HepG2 (cell line): ENCODE measurements around the gene GPLD1. TPM values are rescaled to one million over a fixed set of nuclear protein-coding genes. Genes with fewer than 3 reads are reported as not detected.

Experiments
- ATAC-seq: fragments of 200-7000 bp; cut with Tn5 transposase; 3 replicates; pipeline ENCODE4 v1.9.1; 2020; ENCODE audit warnings: mild to moderate bottlenecking, moderate library complexity
- BruUV-seq: library from RNA; stranded (reverse); fragments of 400-500 nt; replicated peaks from 2 replicates; lab custom pipeline; 2021; lab: Mats Ljungman, UMichigan
- CTCF ChIA-PET: fragments of 300-600 bp; formaldehyde crosslinking; extraction: SDS; loops from one replicate; lab custom pipeline; 2021; ENCODE audit warnings: low total read pairs, inconsistent platforms, low intra/inter-chr PET ratio; lab: Yijun Ruan, JAX
- POLR2A ChIA-PET: fragments of 350-600 bp; sonication (Branson Sonifier 250); formaldehyde crosslinking; loops from one replicate; lab custom pipeline; 2020; ENCODE audit warnings: antibody characterized with exemption, inconsistent platforms; lab: Yijun Ruan, JAX
- DNase-seq: peaks from one replicate; pipeline ENCODE4 v3.0.0-alpha.2; 2015; ENCODE audit warnings: low spot score
- FAIRE-seq: peaks from 3 replicates; lab custom pipeline; 2011; peaks lifted over from hg19 to GRCh38; lab: Jason Lieb, UNC
- H2AFZ ChIP-seq: one replicate; pipeline ENCODE4 v1.6.1; 2011; ENCODE audit warnings: low read length, inconsistent platforms
- H3K27ac ChIP-seq: fragments of 300-600 bp; 3 replicates; pipeline ENCODE4 v1.8.0; 2011; ENCODE audit warnings: mixed run types, mild to moderate bottlenecking, mixed read lengths, low read length, inconsistent platforms; ENCODE audit not compliant: insufficient read depth; ENCODE audit errors: extremely low read length
- H3K27me3 ChIP-seq, 2 experiments: fragments of 200-600 bp in 1 of 2; 2 replicates in 1 of 2; 3 replicates in 1 of 2; pipeline versions ENCODE4 v1.6.0 to v1.8.0; 2011; ENCODE audit warnings: low read length in 2 of 2, mild to moderate bottlenecking in 2 of 2, moderate library complexity in 2 of 2, inconsistent platforms in 1 of 2; ENCODE audit not compliant: insufficient read depth in 2 of 2, control insufficient read depth in 1 of 2
- H3K36me3 ChIP-seq, 2 experiments: fragments of 200-600 bp in 1 of 2; replicated peaks in 1 of 2; 2 replicates in 1 of 2; 3 replicates in 1 of 2; pipeline versions ENCODE4 v1.5.1 to v1.8.0; 2011; ENCODE audit warnings: low read length in 2 of 2, inconsistent platforms in 1 of 2; ENCODE audit not compliant: insufficient read depth in 2 of 2, control insufficient read depth in 1 of 2
- H3K4me1 ChIP-seq: 2 replicates; pipeline ENCODE4 v1.5.1; 2012; ENCODE audit warnings: low read length, inconsistent platforms; ENCODE audit not compliant: insufficient read depth
- H3K4me2 ChIP-seq: 2 replicates; pipeline ENCODE4 v1.6.0; 2011; ENCODE audit warnings: low read depth, low read length, inconsistent platforms
- H3K4me3 ChIP-seq, 3 experiments: fragments of 200-600 bp in 1 of 3; sonication (generic), shearing (Covaris generic) in 1 of 3; replicated peaks in 1 of 3; 2 replicates each; pipeline ENCODE4 v1.5.1; 2011 to 2016; ENCODE audit warnings: low read length in 3 of 3, inconsistent platforms in 2 of 3, low read depth in 2 of 3, mild to moderate bottlenecking in 2 of 3, control low read depth in 1 of 3, mixed read lengths in 1 of 3; ENCODE audit not compliant: insufficient read depth in 1 of 3
- H3K79me2 ChIP-seq: one replicate; pipeline ENCODE4 v1.6.1; 2011; ENCODE audit warnings: low read length, inconsistent platforms; ENCODE audit not compliant: insufficient read depth
- H3K9ac ChIP-seq: 2 replicates; pipeline ENCODE4 v1.6.0; 2011; ENCODE audit warnings: mild to moderate bottlenecking, low read depth, low read length, inconsistent platforms; ENCODE audit not compliant: insufficient read depth
- H3K9me3 ChIP-seq: 2 replicates; pipeline ENCODE4 v1.5.1; 2012; ENCODE audit warnings: mild to moderate bottlenecking, low read length
- H4K20me1 ChIP-seq: 2 replicates; pipeline ENCODE4 v1.6.0; 2011; ENCODE audit warnings: inconsistent platforms, mild to moderate bottlenecking, low read length, moderate library complexity; ENCODE audit not compliant: insufficient read depth
- ATF5 ChIP-seq: sonication (generic); formaldehyde crosslinking; IDR thresholded peaks from 2 replicates; pipeline ENCODE4 v1.4.0; 2020; ENCODE audit warnings: mild to moderate bottlenecking, low read depth, missing genetic modification reagents
- CREM ChIP-seq, 2 experiments: sonication (generic) in 1 of 2; formaldehyde crosslinking in 1 of 2; IDR thresholded peaks; 2 replicates each; pipeline versions ENCODE4 v1.4.0 to v1.6.1; 2016 to 2020; ENCODE audit warnings: antibody characterized with exemption in 1 of 2, mild to moderate bottlenecking in 1 of 2, missing genetic modification reagents in 1 of 2
- E2F2 ChIP-seq: sonication (generic); formaldehyde crosslinking; IDR thresholded peaks from 2 replicates; pipeline ENCODE4 v1.4.0; 2020; ENCODE audit warnings: missing genetic modification reagents, borderline replicate concordance
- KLF12 ChIP-seq: sonication (generic); formaldehyde crosslinking; IDR thresholded peaks from 2 replicates; pipeline ENCODE4 v1.4.0; 2020; ENCODE audit warnings: missing genetic modification reagents, borderline replicate concordance
- REXO4 ChIP-seq: sonication (generic); formaldehyde crosslinking; IDR thresholded peaks from 2 replicates; pipeline ENCODE4 v1.8.0; 2022; ENCODE audit warnings: missing genetic modification reagents, mild to moderate bottlenecking, borderline replicate concordance
- ZFP90 ChIP-seq: sonication (generic); formaldehyde crosslinking; IDR thresholded peaks from 2 replicates; pipeline ENCODE4 v1.8.0; 2022; ENCODE audit warnings: missing genetic modification reagents, mild to moderate bottlenecking, inconsistent platforms, borderline replicate concordance
- ZNF317 ChIP-seq: sonication (generic); formaldehyde crosslinking; IDR thresholded peaks from 2 replicates; pipeline ENCODE4 v1.5.0; 2020; ENCODE audit warnings: mild to moderate bottlenecking, missing genetic modification reagents
- ZNF790 ChIP-seq: sonication (generic); formaldehyde crosslinking; IDR thresholded peaks from 2 replicates; pipeline ENCODE4 v1.8.0; 2022; ENCODE audit warnings: missing genetic modification reagents, mild to moderate bottlenecking, borderline replicate concordance
- ZSCAN31 ChIP-seq: sonication (generic); formaldehyde crosslinking; IDR thresholded peaks from 2 replicates; pipeline ENCODE4 v1.5.0; 2020; ENCODE audit warnings: low read depth, mild to moderate bottlenecking, missing genetic modification reagents
- WGBS: methylation state at CpG from one replicate; pipeline ENCODE4 v1.1.6; 2017; ENCODE audit warnings: low lambda C conversion rate; 5-methylcytosine and 5-hydroxymethylcytosine counted together
- in situ Hi-C: cut with HindIII; loops from 2 replicates; pipeline ENCODE4 v1.10.0; 2017; ENCODE audit warnings: low pct_unique_long_range_greater_than_20kb; ENCODE audit not compliant: extremely low pct_ligation_motif_present
- intact Hi-C: fragments of 100-400 bp; cut with micrococcal nuclease; formaldehyde crosslinking; loops from one replicate; pipeline ENCODE4 v1.10.0; 2022; ENCODE audit not compliant: unreplicated experiment
- polyA plus RNA-seq, 8 experiments: library from polyadenylated mRNA; depleted of rRNA in 3 of 8; stranded (reverse) in 7 of 8; unstranded in 1 of 8; fragments of >200 nt; fragmentation: Illumina TruSeq in 4 of 8; extraction: Trizol in 4 of 8; gene quantifications; 2 replicates each; pipeline versions ENCODE4 v1.2.1 to v1.2.3, GENCODE V29; 2011 to 2016; ENCODE audit warnings: low read depth in 4 of 8, missing spikeins in 1 of 8, mixed read lengths in 1 of 8; ENCODE audit not compliant: insufficient read depth in 1 of 8
- total RNA-seq, 5 experiments: library from RNA; depleted of rRNA; stranded (reverse); fragments of >200 nt; fragmentation: Illumina TruSeq; extraction: Trizol; gene quantifications; 2 replicates each; pipeline ENCODE4 v1.2.3, GENCODE V29; 2016; ENCODE audit warnings: low read depth in 1 of 5

GPLD1 gene
- total and polyA plus RNA-seq, 2 of the 13 experiments (the other 11 are each of a cell fraction or from before 2014, with no cell fraction given), result 6.2 to 7.6 TPM

- no peak for TF ChIP-seq E2F2 (CRISPR knock-in tag)
- TF ChIP-seq ZFP90, result no peak
- TF ChIP-seq REXO4 (CRISPR knock-in tag), result no peak
- no peak for TF ChIP-seq KLF12
- no peak for TF ChIP-seq ATF5 (CRISPR knock-in tag)
These were observed 7.9 kb downstream of the GPLD1 start (continued) for GRCh38 chr6:24481449-24481848.

- WGBS, result 92% methylated on average over 9 of the region's 9 CpGs
- Histone ChIP-seq H3K27ac (no peak overlapping the region), H3K36me3 (peaks cover 0 to 3% of the 10 kb centered on the region in 2 experiments; a peak in 1 of 5 replicates), H2AFZ (no peak overlapping the region), H3K4me1 (no peaks in the 10 kb centered on the region), H4K20me1 (no peaks in the 10 kb centered on the region), H3K9me3 (no peaks in the 10 kb centered on the region), H3K4me2 (no peak overlapping the region), H3K27me3 (no peaks in the 10 kb centered on the region), H3K9ac (no peak overlapping the region), H3K4me3 (no peak overlapping the region), H3K79me2 (no peaks in the 10 kb centered on the region)
- no TSS peak for BruUV-seq
- in situ Hi-C loops (no loop called here), intact Hi-C loops (no loop called here)
- CTCF ChIA-PET, result no interaction called here
- POLR2A ChIA-PET, result interaction anchor here (3.1 kb wide), 1 partner anchor 14 kb away, joined by 7 read pairs; the partner anchor contains the start of gene ALDH5A1
- TF ChIP-seq ZNF790 (CRISPR knock-in tag) (no peak), ZNF317 (CRISPR knock-in tag) (no peak), CREM (IDR thresholded peaks at IDR 0.05) (no peak), CREM (CRISPR knock-in tag; IDR thresholded peaks at IDR 0.05) (no peak), ZSCAN31 (CRISPR knock-in tag) (no peak)
- ATAC-seq (no peak), DNase-seq (no peak), FAIRE-seq (no peak)
These were observed 8.7 kb downstream of the GPLD1 start for GRCh38 chr6:24480705-24481104.
